HepG2 (cell line): ENCODE measurements around the gene MAPRE3. TPM values are rescaled to one million over a fixed set of nuclear protein-coding genes. Genes with fewer than 3 reads are reported as not detected.

ENCODE experiments used
- CBX1 ChIP-seq: IDR thresholded peaks from one replicate; pipeline ENCODE4 v1.6.1; 2016; ENCODE audit warnings: antibody characterized with exemption, low read depth
- DNMT3B ChIP-seq: conservative IDR thresholded peaks from 2 replicates; pipeline ENCODE4 v1.6.1; 2016; ENCODE audit warnings: missing biosample characterization, control low read depth
- HNRNPH1 ChIP-seq: fragments of 200-400 bp; formaldehyde crosslinking; optimal IDR thresholded peaks from 2 replicates; pipeline ENCODE3; 2017; ENCODE audit warnings: mild to moderate bottlenecking, low read depth, low read length
- ISL2 ChIP-seq: sonication (generic); formaldehyde crosslinking; IDR thresholded peaks from 2 replicates; pipeline ENCODE4 v1.5.0; 2020; ENCODE audit warnings: missing genetic modification reagents
- KMT2B ChIP-seq: IDR thresholded peaks from 2 replicates; pipeline ENCODE4 v1.6.1; 2016; ENCODE audit warnings: missing genetic modification reagents, missing compliant biosample characterization
- NFE2L2 ChIP-seq: fragments of 150-350 bp; IDR thresholded peaks from 2 replicates; pipeline ENCODE4 v1.6.1; 2014; ENCODE audit warnings: low read length
- PCBP1 ChIP-seq: fragments of 200-400 bp; formaldehyde crosslinking; IDR thresholded peaks from 2 replicates; pipeline ENCODE4 v1.6.1; 2017; ENCODE audit warnings: mild to moderate bottlenecking, low read depth, low read length, borderline replicate concordance
- RELA ChIP-seq: sonication (generic); formaldehyde crosslinking; IDR thresholded peaks from 2 replicates; pipeline ENCODE4 v1.4.0; 2020; ENCODE audit warnings: missing genetic modification reagents
- SSRP1 ChIP-seq: IDR thresholded peaks from 2 replicates; pipeline ENCODE4 v1.6.1; 2016; ENCODE audit warnings: control low read depth
- ZBTB20 ChIP-seq: sonication (generic); formaldehyde crosslinking; IDR thresholded peaks from 2 replicates; pipeline ENCODE4 v1.8.1; 2023; ENCODE audit warnings: missing genetic modification reagents, low read depth, mild to moderate bottlenecking, borderline replicate concordance
- ZNF180 ChIP-seq: sonication (generic); formaldehyde crosslinking; IDR thresholded peaks from 2 replicates; pipeline ENCODE4 v1.4.0; 2020; ENCODE audit warnings: low read depth, missing genetic modification reagents, borderline replicate concordance
- ZNF235 ChIP-seq: sonication (generic); formaldehyde crosslinking; IDR thresholded peaks from 2 replicates; pipeline ENCODE4 v1.8.1; 2023; ENCODE audit warnings: mild to moderate bottlenecking, missing genetic modification reagents, borderline replicate concordance
- ZNF33A ChIP-seq: sonication (generic); formaldehyde crosslinking; IDR thresholded peaks from 2 replicates; pipeline ENCODE4 v1.5.1; 2020; ENCODE audit warnings: missing genetic modification reagents, mild to moderate bottlenecking, moderate library complexity, borderline replicate concordance
- ZNF468 ChIP-seq: sonication (generic); formaldehyde crosslinking; IDR thresholded peaks from 2 replicates; pipeline ENCODE4 v1.8.0; 2022; ENCODE audit warnings: mild to moderate bottlenecking, moderate library complexity, missing genetic modification reagents
- polyA plus RNA-seq, 8 experiments: library from polyadenylated mRNA; depleted of rRNA in 3 of 8; stranded (reverse) in 7 of 8; unstranded in 1 of 8; fragments of >200 nt; fragmentation: Illumina TruSeq in 4 of 8; extraction: Trizol in 4 of 8; gene quantifications; 2 replicates each; pipeline versions ENCODE4 v1.2.1 to v1.2.3, GENCODE V29; 2011 to 2016; ENCODE audit warnings: low read depth in 4 of 8, missing spikeins in 1 of 8, mixed read lengths in 1 of 8; ENCODE audit not compliant: insufficient read depth in 1 of 8
- total RNA-seq, 5 experiments: library from RNA; depleted of rRNA; stranded (reverse); fragments of >200 nt; fragmentation: Illumina TruSeq; extraction: Trizol; gene quantifications; 2 replicates each; pipeline ENCODE4 v1.2.3, GENCODE V29; 2016; ENCODE audit warnings: low read depth in 1 of 5
- TF ChIP-seq, protein P1 (sequence below): IDR thresholded peaks from 2 replicates; pipeline ENCODE4 v1.6.1; 2016; ENCODE audit warnings: mild to moderate bottlenecking
- TF ChIP-seq, protein P2 (sequence below): sonication (generic); formaldehyde crosslinking; IDR thresholded peaks from 2 replicates; pipeline ENCODE4 v1.4.0; 2020; ENCODE audit warnings: mild to moderate bottlenecking, missing genetic modification reagents
- TF ChIP-seq, protein P3 (sequence below): sonication (generic); formaldehyde crosslinking; IDR thresholded peaks from 2 replicates; pipeline ENCODE4 v1.4.0; 2020; ENCODE audit warnings: low read depth, mild to moderate bottlenecking, missing genetic modification reagents
- TF ChIP-seq, protein P4 (sequence below), 2 experiments: IDR thresholded peaks; 2 replicates each; pipeline ENCODE4 v1.6.1; 2011 to 2012; ENCODE audit warnings: low read length in 2 of 2, borderline replicate concordance in 1 of 2, low read depth in 1 of 2, mild to moderate bottlenecking in 1 of 2, moderate library complexity in 1 of 2

Gene MAPRE3
- total and polyA plus RNA-seq, 2 of the 13 experiments (the other 11 are each of a cell fraction or from before 2014, with no cell fraction given) = 0.31 to 0.91 TPM

DNA sequence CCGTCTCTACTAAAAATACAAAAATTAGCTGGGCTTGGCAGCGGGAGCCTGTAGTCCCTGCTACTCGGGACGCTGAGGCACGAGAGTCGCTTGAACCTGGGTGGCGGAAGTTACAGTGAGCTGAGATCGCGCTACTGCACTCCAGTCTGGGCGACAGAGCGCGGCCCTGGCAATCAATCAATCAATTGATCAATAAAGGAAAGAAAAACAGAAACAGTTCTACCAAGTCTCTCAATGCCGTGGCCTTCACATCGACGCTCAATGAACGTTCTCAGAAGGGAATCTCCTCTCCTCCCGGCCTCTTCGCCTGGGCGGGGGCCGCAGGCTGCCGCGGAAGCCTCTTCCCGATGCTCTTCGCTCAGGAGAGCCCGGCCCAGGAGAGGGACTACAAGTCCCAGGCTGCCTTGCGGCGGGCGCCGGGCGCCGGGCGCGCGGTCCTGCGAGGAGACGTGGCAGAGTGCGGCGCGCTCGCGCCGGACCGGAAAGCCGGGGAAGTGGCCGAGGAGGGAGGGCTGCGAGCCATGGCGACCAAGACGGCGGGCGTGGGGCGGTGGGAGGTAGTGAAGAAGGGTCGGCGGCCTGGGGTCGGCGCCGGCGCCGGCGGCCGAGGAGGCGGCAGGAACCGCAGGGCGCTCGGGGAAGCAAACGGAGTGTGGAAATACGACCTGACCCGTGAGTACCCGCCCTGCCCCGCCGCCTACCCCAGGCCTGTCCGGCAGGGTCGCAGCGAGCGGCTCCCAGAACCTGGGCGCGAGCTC is 62.2 kb downstream of the MAPRE3 start, which contains the start of gene TMEM214 (continued):
- no peak for TF ChIP-seq ZNF33A (CRISPR knock-in tag)
- no peak for TF ChIP-seq HNRNPH1
- TF ChIP-seq, protein P1, sequence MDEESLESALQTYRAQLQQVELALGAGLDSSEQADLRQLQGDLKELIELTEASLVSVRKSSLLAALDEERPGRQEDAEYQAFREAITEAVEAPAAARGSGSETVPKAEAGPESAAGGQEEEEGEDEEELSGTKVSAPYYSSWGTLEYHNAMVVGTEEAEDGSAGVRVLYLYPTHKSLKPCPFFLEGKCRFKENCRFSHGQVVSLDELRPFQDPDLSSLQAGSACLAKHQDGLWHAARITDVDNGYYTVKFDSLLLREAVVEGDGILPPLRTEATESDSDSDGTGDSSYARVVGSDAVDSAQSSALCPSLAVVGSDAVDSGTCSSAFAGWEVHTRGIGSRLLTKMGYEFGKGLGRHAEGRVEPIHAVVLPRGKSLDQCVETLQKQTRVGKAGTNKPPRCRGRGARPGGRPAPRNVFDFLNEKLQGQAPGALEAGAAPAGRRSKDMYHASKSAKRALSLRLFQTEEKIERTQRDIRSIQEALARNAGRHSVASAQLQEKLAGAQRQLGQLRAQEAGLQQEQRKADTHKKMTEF (CRISPR knock-in tag) = peak; percentile 88
- TF ChIP-seq, protein P2, sequence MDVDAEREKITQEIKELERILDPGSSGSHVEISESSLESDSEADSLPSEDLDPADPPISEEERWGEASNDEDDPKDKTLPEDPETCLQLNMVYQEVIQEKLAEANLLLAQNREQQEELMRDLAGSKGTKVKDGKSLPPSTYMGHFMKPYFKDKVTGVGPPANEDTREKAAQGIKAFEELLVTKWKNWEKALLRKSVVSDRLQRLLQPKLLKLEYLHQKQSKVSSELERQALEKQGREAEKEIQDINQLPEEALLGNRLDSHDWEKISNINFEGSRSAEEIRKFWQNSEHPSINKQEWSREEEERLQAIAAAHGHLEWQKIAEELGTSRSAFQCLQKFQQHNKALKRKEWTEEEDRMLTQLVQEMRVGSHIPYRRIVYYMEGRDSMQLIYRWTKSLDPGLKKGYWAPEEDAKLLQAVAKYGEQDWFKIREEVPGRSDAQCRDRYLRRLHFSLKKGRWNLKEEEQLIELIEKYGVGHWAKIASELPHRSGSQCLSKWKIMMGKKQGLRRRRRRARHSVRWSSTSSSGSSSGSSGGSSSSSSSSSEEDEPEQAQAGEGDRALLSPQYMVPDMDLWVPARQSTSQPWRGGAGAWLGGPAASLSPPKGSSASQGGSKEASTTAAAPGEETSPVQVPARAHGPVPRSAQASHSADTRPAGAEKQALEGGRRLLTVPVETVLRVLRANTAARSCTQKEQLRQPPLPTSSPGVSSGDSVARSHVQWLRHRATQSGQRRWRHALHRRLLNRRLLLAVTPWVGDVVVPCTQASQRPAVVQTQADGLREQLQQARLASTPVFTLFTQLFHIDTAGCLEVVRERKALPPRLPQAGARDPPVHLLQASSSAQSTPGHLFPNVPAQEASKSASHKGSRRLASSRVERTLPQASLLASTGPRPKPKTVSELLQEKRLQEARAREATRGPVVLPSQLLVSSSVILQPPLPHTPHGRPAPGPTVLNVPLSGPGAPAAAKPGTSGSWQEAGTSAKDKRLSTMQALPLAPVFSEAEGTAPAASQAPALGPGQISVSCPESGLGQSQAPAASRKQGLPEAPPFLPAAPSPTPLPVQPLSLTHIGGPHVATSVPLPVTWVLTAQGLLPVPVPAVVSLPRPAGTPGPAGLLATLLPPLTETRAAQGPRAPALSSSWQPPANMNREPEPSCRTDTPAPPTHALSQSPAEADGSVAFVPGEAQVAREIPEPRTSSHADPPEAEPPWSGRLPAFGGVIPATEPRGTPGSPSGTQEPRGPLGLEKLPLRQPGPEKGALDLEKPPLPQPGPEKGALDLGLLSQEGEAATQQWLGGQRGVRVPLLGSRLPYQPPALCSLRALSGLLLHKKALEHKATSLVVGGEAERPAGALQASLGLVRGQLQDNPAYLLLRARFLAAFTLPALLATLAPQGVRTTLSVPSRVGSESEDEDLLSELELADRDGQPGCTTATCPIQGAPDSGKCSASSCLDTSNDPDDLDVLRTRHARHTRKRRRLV (CRISPR knock-in tag) = no peak
- 0 out of 2 replicates have a peak, but pooled peaks have one; percentile 16 for TF ChIP-seq ZBTB20 (CRISPR knock-in tag)
- no peak for TF ChIP-seq NFE2L2
- TF ChIP-seq ZNF235 (CRISPR knock-in tag) = 0 out of 2 replicates have a peak, but pooled peaks have one; percentile 58
- TF ChIP-seq, protein P3, sequence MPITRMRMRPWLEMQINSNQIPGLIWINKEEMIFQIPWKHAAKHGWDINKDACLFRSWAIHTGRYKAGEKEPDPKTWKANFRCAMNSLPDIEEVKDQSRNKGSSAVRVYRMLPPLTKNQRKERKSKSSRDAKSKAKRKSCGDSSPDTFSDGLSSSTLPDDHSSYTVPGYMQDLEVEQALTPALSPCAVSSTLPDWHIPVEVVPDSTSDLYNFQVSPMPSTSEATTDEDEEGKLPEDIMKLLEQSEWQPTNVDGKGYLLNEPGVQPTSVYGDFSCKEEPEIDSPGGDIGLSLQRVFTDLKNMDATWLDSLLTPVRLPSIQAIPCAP (CRISPR knock-in tag) = no peak
- TF ChIP-seq KMT2B = peak; percentile 89
- TF ChIP-seq SSRP1 = peak; percentile 67; the same call in 1 of the 2 replicates
- TF ChIP-seq CBX1 = no peak
- peak; percentile 93; the same call in 1 of the 2 replicates for TF ChIP-seq DNMT3B
- TF ChIP-seq ZNF468 (CRISPR knock-in tag) = no peak
- TF ChIP-seq ZNF180 = no peak; the same call in 1 of the 2 replicates
- TF ChIP-seq, protein P4, sequence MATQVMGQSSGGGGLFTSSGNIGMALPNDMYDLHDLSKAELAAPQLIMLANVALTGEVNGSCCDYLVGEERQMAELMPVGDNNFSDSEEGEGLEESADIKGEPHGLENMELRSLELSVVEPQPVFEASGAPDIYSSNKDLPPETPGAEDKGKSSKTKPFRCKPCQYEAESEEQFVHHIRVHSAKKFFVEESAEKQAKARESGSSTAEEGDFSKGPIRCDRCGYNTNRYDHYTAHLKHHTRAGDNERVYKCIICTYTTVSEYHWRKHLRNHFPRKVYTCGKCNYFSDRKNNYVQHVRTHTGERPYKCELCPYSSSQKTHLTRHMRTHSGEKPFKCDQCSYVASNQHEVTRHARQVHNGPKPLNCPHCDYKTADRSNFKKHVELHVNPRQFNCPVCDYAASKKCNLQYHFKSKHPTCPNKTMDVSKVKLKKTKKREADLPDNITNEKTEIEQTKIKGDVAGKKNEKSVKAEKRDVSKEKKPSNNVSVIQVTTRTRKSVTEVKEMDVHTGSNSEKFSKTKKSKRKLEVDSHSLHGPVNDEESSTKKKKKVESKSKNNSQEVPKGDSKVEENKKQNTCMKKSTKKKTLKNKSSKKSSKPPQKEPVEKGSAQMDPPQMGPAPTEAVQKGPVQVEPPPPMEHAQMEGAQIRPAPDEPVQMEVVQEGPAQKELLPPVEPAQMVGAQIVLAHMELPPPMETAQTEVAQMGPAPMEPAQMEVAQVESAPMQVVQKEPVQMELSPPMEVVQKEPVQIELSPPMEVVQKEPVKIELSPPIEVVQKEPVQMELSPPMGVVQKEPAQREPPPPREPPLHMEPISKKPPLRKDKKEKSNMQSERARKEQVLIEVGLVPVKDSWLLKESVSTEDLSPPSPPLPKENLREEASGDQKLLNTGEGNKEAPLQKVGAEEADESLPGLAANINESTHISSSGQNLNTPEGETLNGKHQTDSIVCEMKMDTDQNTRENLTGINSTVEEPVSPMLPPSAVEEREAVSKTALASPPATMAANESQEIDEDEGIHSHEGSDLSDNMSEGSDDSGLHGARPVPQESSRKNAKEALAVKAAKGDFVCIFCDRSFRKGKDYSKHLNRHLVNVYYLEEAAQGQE (IDR thresholded peaks at IDR 0.05; ENCODE audit: borderline replicate concordance in 1 of 2, low read depth in 1 of 2, low read length in 2 of 2) = peak in 1 of 2 experiments; percentile 75; a peak in 1 of 4 replicates
- peak; percentile 82 for TF ChIP-seq ISL2
- TF ChIP-seq PCBP1 = no peak
- peak; percentile 27; the same call in 1 of the 2 replicates for TF ChIP-seq RELA (CRISPR knock-in tag)
